A549 (cell line): ENCODE measurements around the gene ANKRD9. TPM values are rescaled to one million over a fixed set of nuclear protein-coding genes. Genes with fewer than 3 reads are reported as not detected.

ENCODE experiments used
- ATAC-seq, 2 experiments: fragments of 200-7000 bp in 1 of 2; fragments of >200 bp in 1 of 2; cut with Nextera tagmentation in 1 of 2; cut with Tn5 transposase in 1 of 2; 3 replicates each; pipeline versions ENCODE4 v1.8.0 to v1.9.1; 2018 to 2020; ENCODE audit warnings: mild to moderate bottlenecking in 1 of 2, moderate library complexity in 1 of 2
- CTCF ChIA-PET: fragments of 300-600 bp; sonication (Branson Sonifier 250); formaldehyde crosslinking; extraction: SDS; loops from one replicate; lab custom pipeline; 2021; ENCODE audit warnings: antibody characterized with exemption, inconsistent platforms; lab: Yijun Ruan, JAX
- POLR2A ChIA-PET: fragments of 350-600 bp; formaldehyde crosslinking; extraction: SDS; loops from one replicate; lab custom pipeline; 2021; ENCODE audit warnings: antibody characterized with exemption, inconsistent platforms; lab: Yijun Ruan, JAX
- DNase-seq, 2 experiments: peaks; one replicate each; pipeline versions ENCODE4 v3.0.0 to v3.0.0-alpha.2; 2011 to 2016; ENCODE audit warnings: low read depth in 1 of 2, low spot score in 1 of 2
- FAIRE-seq: peaks from 2 replicates; lab custom pipeline; 2011; peaks lifted over from hg19 to GRCh38; lab: Jason Lieb, UNC
- H3K27ac ChIP-seq, 2 experiments: fragments of >200 bp; sonication (Bioruptor Twin); formaldehyde crosslinking; 3 replicates each; pipeline ENCODE4 v1.5.1; 2016 to 2017
- H3K4me1 ChIP-seq: fragments of >200 bp; sonication (Bioruptor Twin); formaldehyde crosslinking; 3 replicates; pipeline ENCODE4 v1.6.1; 2016
- H3K4me2 ChIP-seq: fragments of >200 bp; sonication (Bioruptor Twin); formaldehyde crosslinking; 3 replicates; pipeline ENCODE4 v1.6.1; 2016
- H3K4me3 ChIP-seq: fragments of >200 bp; sonication (Bioruptor Twin); formaldehyde crosslinking; 3 replicates; pipeline ENCODE4 v1.5.1; 2016
- H3K9me3 ChIP-seq: fragments of >200 bp; sonication (Bioruptor Twin); formaldehyde crosslinking; 3 replicates; pipeline ENCODE4 v1.6.1; 2016
- ATOH8 ChIP-seq: fragments of 250-450 bp; sonication (Bioruptor Pico); IDR thresholded peaks from 2 replicates; pipeline ENCODE4 v1.5.0; 2020; ENCODE audit warnings: low read depth, mild to moderate bottlenecking, moderate library complexity
- CHD2 ChIP-seq: fragments of 150-350 bp; IDR thresholded peaks from 2 replicates; pipeline ENCODE4 v1.6.1; 2014; ENCODE audit warnings: low read length; ENCODE audit not compliant: partially characterized antibody
- CHD4 ChIP-seq: fragments of 200-600 bp; sonication (generic); IDR thresholded peaks from 2 replicates; pipeline ENCODE4 v1.6.1; 2016; ENCODE audit warnings: antibody characterized with exemption, mild to moderate bottlenecking, borderline replicate concordance
- EHF ChIP-seq: fragments of 250-450 bp; sonication (Bioruptor Pico); IDR thresholded peaks from 2 replicates; pipeline ENCODE4 v1.5.0; 2020; ENCODE audit warnings: mild to moderate bottlenecking
- ELK1 ChIP-seq: fragments of 150-350 bp; IDR thresholded peaks from 2 replicates; pipeline ENCODE4 v1.6.1; 2014; ENCODE audit warnings: low read depth, mild to moderate bottlenecking, low read length
- ESRRA ChIP-seq: fragments of 150-350 bp; IDR thresholded peaks from 2 replicates; pipeline ENCODE4 v1.6.1; 2014; ENCODE audit warnings: mild to moderate bottlenecking, low read length, borderline replicate concordance
- FOSL2 ChIP-seq, 2 experiments: fragments of 450-650 bp in 1 of 2; fragments of >200 bp in 1 of 2; sonication (Bioruptor Twin) in 1 of 2; formaldehyde crosslinking; IDR thresholded peaks; 2 replicates each; pipeline versions ENCODE4 v1.5.0 to v1.6.1; 2016 to 2020; ENCODE audit warnings: mild to moderate bottlenecking in 1 of 2, moderate library complexity in 1 of 2
- FOXS1 ChIP-seq: fragments of 250-450 bp; sonication (Bioruptor Pico); IDR thresholded peaks from 2 replicates; pipeline ENCODE4 v1.5.0; 2020; ENCODE audit warnings: mild to moderate bottlenecking, moderate library complexity
- GATA3 ChIP-seq: IDR thresholded peaks from 2 replicates; pipeline ENCODE4 v1.6.1; 2012; ENCODE audit warnings: borderline replicate concordance
- HDAC2 ChIP-seq: fragments of 200-600 bp; sonication (generic); IDR thresholded peaks from 2 replicates; pipeline ENCODE4 v1.6.1; 2016
- HMGXB4 ChIP-seq: fragments of 250-450 bp; sonication (Bioruptor Pico); IDR thresholded peaks from 2 replicates; pipeline ENCODE4 v1.5.0; 2021; ENCODE audit warnings: mild to moderate bottlenecking, moderate library complexity, borderline replicate concordance
- HOXB5 ChIP-seq: fragments of 250-450 bp; sonication (Bioruptor Pico); IDR thresholded peaks from 2 replicates; pipeline ENCODE4 v1.5.0; 2020; ENCODE audit warnings: mild to moderate bottlenecking, moderate library complexity
- JUN ChIP-seq, 2 experiments: fragments of >200 bp; sonication (Bioruptor Twin); formaldehyde crosslinking; IDR thresholded peaks; 2 replicates in 1 of 2; 3 replicates in 1 of 2; pipeline ENCODE4 v1.6.1; 2016 to 2017
- MAZ ChIP-seq: fragments of 150-350 bp; IDR thresholded peaks from 2 replicates; pipeline ENCODE4 v1.6.1; 2014; ENCODE audit warnings: antibody characterized with exemption, low read depth, low read length, borderline replicate concordance
- MYC ChIP-seq: IDR thresholded peaks from 2 replicates; pipeline ENCODE4 v1.6.1; 2012; ENCODE audit warnings: mild to moderate bottlenecking, inconsistent platforms, low read length, improper control_type of control experiment, borderline replicate concordance
- NR3C1 ChIP-seq: fragments of >200 bp; sonication (Bioruptor Twin); formaldehyde crosslinking; IDR thresholded peaks from 3 replicates; pipeline ENCODE4 v1.6.1; 2017
- POLR2A ChIP-seq: IDR thresholded peaks from 2 replicates; pipeline ENCODE4 v1.6.1; 2012; ENCODE audit warnings: mild to moderate bottlenecking, low read length
- RAD21 ChIP-seq, 2 experiments: fragments of >200 bp in 1 of 2; sonication (Bioruptor Twin) in 1 of 2; formaldehyde crosslinking in 1 of 2; IDR thresholded peaks in 1 of 2; conservative IDR thresholded peaks in 1 of 2; 2 replicates in 1 of 2; 3 replicates in 1 of 2; pipeline ENCODE4 v1.6.1; 2012 to 2018; ENCODE audit warnings: inconsistent platforms in 1 of 2
- REST ChIP-seq: fragments of 200-600 bp; sonication (generic); IDR thresholded peaks from 2 replicates; pipeline ENCODE4 v1.6.1; 2016; ENCODE audit warnings: antibody characterized with exemption, mild to moderate bottlenecking, moderate library complexity
- RFX5 ChIP-seq: fragments of 450-650 bp; IDR thresholded peaks from 2 replicates; pipeline ENCODE4 v1.7.1; 2014; ENCODE audit warnings: antibody characterized with exemption, mild to moderate bottlenecking, moderate library complexity
- RNF2 ChIP-seq: fragments of 200-600 bp; sonication (generic); IDR thresholded peaks from 2 replicates; pipeline ENCODE4 v1.6.1; 2016; ENCODE audit warnings: low read depth, mild to moderate bottlenecking, antibody characterized with exemption, moderate library complexity, borderline replicate concordance
- WGBS: methylation state at CpG from one replicate; pipeline ENCODE4 v1.1.6; 2017; ENCODE audit errors: missing lambda C conversion rate; 5-methylcytosine and 5-hydroxymethylcytosine counted together
- polyA plus RNA-seq, 4 experiments: library from polyadenylated mRNA; depleted of rRNA in 3 of 4; stranded (reverse); fragments of >200 nt; fragmentation: RNase III in 1 of 4; extraction: RNeasy Plus Mini Kit Qiagen cat#74134 plus additional on column Dnase treatment in 1 of 4; gene quantifications; 2 replicates in 3 of 4; 3 replicates in 1 of 4; pipeline ENCODE4 v1.2.3, GENCODE V29; 2011 to 2017

The ANKRD9 gene
- polyA plus RNA-seq, 2 of the 4 experiments (the other 2 are of a cell fraction): 6.3 to 11.8 TPM

- POLR2A ChIA-PET: no interaction called here
These were observed 3.6 kb downstream of the ANKRD9 start for GRCh38 chr14:102505775-102506625.

GRCh38 chr14:102505000-102505619 lies 4.5 kb downstream of the ANKRD9 start:
- FAIRE-seq: no peak
- no peak for DNase-seq
- Histone ChIP-seq H3K4me3 (no peak overlapping the region), H3K27ac (no peak overlapping the region), H3K4me2 (no peak overlapping the region), H3K4me1 (peaks cover 8% of the 10 kb centered on the region; the same call in 2 of the 3 replicates), H3K9me3 (no peaks in the 10 kb centered on the region)
- ATAC-seq: no peak
- ChIA-PET CTCF (interaction anchor here (1.1 to 3.7 kb wide), 4 partner anchors 11 to 68 kb away, joined by 3 to 25 read pairs (median 4); no protein-coding TSS in a partner anchor), POLR2A (no interaction called here)
- TF ChIP-seq JUN (IDR thresholded peaks at IDR 0.05) (no peak), HOXB5 (no peak), ELK1 (no peak), CHD2 (no peak), HMGXB4 (CRISPR knock-in tag) (no peak), FOSL2 (IDR thresholded peaks at IDR 0.05) (no peak), FOSL2 (CRISPR knock-in tag; IDR thresholded peaks at IDR 0.05) (no peak), ESRRA (no peak), CHD4 (no peak), MYC (no peak), RNF2 (no peak), FOXS1 (CRISPR knock-in tag) (no peak), RFX5 (no peak), EHF (CRISPR knock-in tag) (no peak), MAZ (no peak), GATA3 (no peak), NR3C1 (no peak), POLR2A (no peak)
- 86% methylated on average over 6 of the region's 7 CpGs for WGBS

More at GRCh38 chr14:102505775-102506625, 3.6 kb downstream of the ANKRD9 start:
- CTCF ChIA-PET: interaction anchor here (0.8 to 3.7 kb wide), 4 partner anchors 18 to 88 kb away, joined by 3 to 25 read pairs (median 8); no protein-coding TSS in a partner anchor
- no peak overlapping the region for H3K27ac ChIP-seq
- 92% methylated on average over 17 of the region's 19 CpGs for WGBS
- ATAC-seq (no peak), DNase-seq (no peak), FAIRE-seq (no peak)
- no peak overlapping the region for H3K4me2 ChIP-seq
- TF ChIP-seq HDAC2: no peak
- peaks cover 17% of the 10 kb centered on the region for H3K4me1 ChIP-seq
- no peak overlapping the region for H3K4me3 ChIP-seq
- no peaks in the 10 kb centered on the region for H3K9me3 ChIP-seq

- Histone ChIP-seq H3K4me2 (no peak overlapping the region), H3K9me3 (no peaks in the 10 kb centered on the region), H3K27ac (no peak overlapping the region), H3K4me1 (peaks cover 8% of the 10 kb centered on the region; the same call in 2 of the 3 replicates), H3K4me3 (no peak overlapping the region)
- FAIRE-seq (no peak), ATAC-seq (no peak), DNase-seq (no peak)
- ChIA-PET CTCF (interaction anchor here (1.1 to 1.6 kb wide), 3 partner anchors 12 to 67 kb away, joined by 3 to 5 read pairs (median 4); no protein-coding TSS in a partner anchor), POLR2A (no interaction called here)
- 82% methylated on average over 16 of the region's 18 CpGs for WGBS
- TF ChIP-seq REST (no peak), ELK1 (no peak), ATOH8 (CRISPR knock-in tag) (no peak), RAD21 (conservative IDR thresholded peaks at IDR 0.05 in 1 of 2, IDR thresholded peaks at IDR 0.05 in 1 of 2) (no peak)
These were observed 5.1 kb downstream of the ANKRD9 start for GRCh38 chr14:102504328-102504999.
